Measurements from ENCODE around the gene KCNK13. TPM values are rescaled to one million over a fixed set of nuclear protein-coding genes. Genes with fewer than 3 reads are reported as not detected.

Gene KCNK13
- not detected in 2 replicates for total RNA-seq

DNA sequence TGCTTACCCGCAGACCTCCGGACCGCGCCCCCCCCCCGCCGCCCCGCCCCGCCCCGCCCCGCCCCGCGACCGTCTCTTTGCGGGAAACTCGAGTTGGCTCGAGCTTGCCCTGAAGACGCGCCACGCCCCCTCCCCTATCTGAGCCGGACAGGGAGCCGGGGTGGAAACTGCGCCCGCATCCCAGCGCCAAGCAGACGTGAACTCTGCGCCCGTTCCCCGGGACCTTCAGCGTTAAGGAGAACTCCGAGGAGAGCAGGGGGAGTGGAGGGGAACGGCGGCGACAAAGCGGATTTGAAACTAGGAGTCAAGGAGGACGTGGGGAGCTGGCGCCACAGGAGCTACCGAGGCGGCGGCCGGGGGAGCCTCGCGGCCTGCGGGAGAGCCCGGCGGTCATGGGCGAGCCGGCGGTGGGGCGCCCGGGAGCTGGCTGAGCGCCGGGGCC is at the start of gene KCNK13:
TSS of gene KCNK13 (plus strand) at position 310 of the 442 bp plus-strand sequence. CDS start 212 bp downstream, outside the sequence.

Other genes with a start within 250 kb of the KCNK13 start
- 2.2 and 5.9 TPM in 2 replicates for gene EFCAB11, start 107.3 kb upstream of the KCNK13 start, total RNA-seq
- 7.6 and 9.2 TPM in 2 replicates for gene TDP1, start 106.1 kb upstream of the KCNK13 start, total RNA-seq
- 78.6 and 110 TPM in 2 replicates for gene PSMC1, start 194.6 kb downstream of the KCNK13 start, total RNA-seq